GM23248 (cell line): ENCODE results near the gene LRRN2. TPM values are rescaled to one million over a fixed set of nuclear protein-coding genes. Genes with fewer than 3 reads are reported as not detected.

ENCODE experiments used
- DNase-seq: peaks from one replicate; pipeline ENCODE4 v3.0.0-alpha.2; 2015
- H2AFZ ChIP-seq: fragments of 200-600 bp; sonication (generic); 2 replicates; pipeline ENCODE4 v1.6.1; 2016; ENCODE audit warnings: antibody characterized with exemption
- H3F3A ChIP-seq: fragments of 200-600 bp; sonication (generic); 2 replicates; pipeline ENCODE4 v1.6.1; 2016; ENCODE audit warnings: mild to moderate bottlenecking, antibody characterized with exemption, mixed run types; ENCODE audit not compliant: insufficient read depth
- H3K27ac ChIP-seq: fragments of 200-600 bp; sonication (generic); 2 replicates; pipeline ENCODE4 v1.5.1; 2016; ENCODE audit warnings: mild to moderate bottlenecking
- H3K27me3 ChIP-seq: fragments of 200-600 bp; sonication (generic); replicated peaks from 2 replicates; pipeline ENCODE4 v1.6.1; 2016; ENCODE audit warnings: mild to moderate bottlenecking; ENCODE audit not compliant: insufficient read depth
- H3K36me3 ChIP-seq: fragments of 200-600 bp; sonication (generic); 2 replicates; pipeline ENCODE4 v1.6.1; 2016; ENCODE audit warnings: low read depth, mild to moderate bottlenecking
- H3K4me1 ChIP-seq: fragments of 200-600 bp; sonication (generic); 2 replicates; pipeline ENCODE4 v1.6.1; 2016; ENCODE audit warnings: mild to moderate bottlenecking; ENCODE audit not compliant: insufficient read depth
- H3K4me2 ChIP-seq: fragments of 200-600 bp; sonication (generic); one replicate; pipeline ENCODE4 v1.6.1; 2016; ENCODE audit warnings: mild to moderate bottlenecking; ENCODE audit not compliant: unreplicated experiment
- H3K4me3 ChIP-seq: fragments of 200-600 bp; sonication (generic); 2 replicates; pipeline ENCODE4 v1.5.1; 2016; ENCODE audit warnings: mild to moderate bottlenecking
- H3K79me2 ChIP-seq: fragments of 200-600 bp; sonication (generic); 2 replicates; pipeline ENCODE4 v1.6.1; 2016; ENCODE audit warnings: mild to moderate bottlenecking; ENCODE audit not compliant: insufficient read depth
- H3K9ac ChIP-seq: fragments of 200-600 bp; sonication (generic); 2 replicates; pipeline ENCODE4 v1.6.1; 2016; ENCODE audit warnings: mild to moderate bottlenecking
- H3K9me2 ChIP-seq: fragments of 200-600 bp; sonication (generic); 2 replicates; pipeline ENCODE4 v1.6.1; 2016; ENCODE audit warnings: mixed run types, mild to moderate bottlenecking, moderate library complexity; ENCODE audit not compliant: insufficient read depth
- H3K9me3 ChIP-seq: fragments of 200-600 bp; sonication (generic); one replicate; pipeline ENCODE4 v1.6.1; 2017; ENCODE audit warnings: low read depth
- H4K20me1 ChIP-seq: fragments of 200-600 bp; sonication (generic); 2 replicates; pipeline ENCODE4 v1.6.0; 2016; ENCODE audit not compliant: insufficient read depth
- EZH2 ChIP-seq: fragments of 200-600 bp; sonication (generic); IDR thresholded peaks from 2 replicates; pipeline ENCODE4 v1.6.1; 2018; ENCODE audit warnings: antibody characterized with exemption, mild to moderate bottlenecking; ENCODE audit not compliant: insufficient read depth, poor library complexity, severe bottlenecking
- EZH2phosphoT487 ChIP-seq: fragments of 200-600 bp; sonication (generic); IDR thresholded peaks from 2 replicates; pipeline ENCODE4 v1.6.1; 2018; ENCODE audit warnings: antibody characterized with exemption, moderate library complexity, mild to moderate bottlenecking, low read depth; ENCODE audit not compliant: insufficient read depth
- WGBS, 2 experiments: methylation state at CpG; one replicate each; pipeline ENCODE4 v1.1.6; 2015 to 2017; ENCODE audit warnings: low lambda C conversion rate in 2 of 2, low coverage in 1 of 2; ENCODE audit errors: missing lambda C conversion rate in 2 of 2; 5-methylcytosine and 5-hydroxymethylcytosine counted together
- in situ Hi-C: fragments of 300-500 bp; cut with MboI; formaldehyde crosslinking; loops from 2 replicates; pipeline ENCODE4 v1.15.0; 2020
- polyA plus RNA-seq: library from polyadenylated mRNA; unstranded; fragments of >200 nt; fragmentation: Nextera tagmentation; extraction: Ambion mirVana; gene quantifications from 2 replicates; pipeline ENCODE4 v1.2.1, GENCODE V29; 2016
- total RNA-seq: library from RNA; depleted of rRNA; stranded (reverse); fragments of >200 nt; shearing (Covaris generic); gene quantifications from 2 replicates; pipeline ENCODE4 v1.2.3, GENCODE V29; 2014

The LRRN2 gene
- total and polyA plus RNA-seq, 2 experiments from 2014 or later: 0.22 TPM; not detected in 1

GRCh38 chr1:204672482-204673121, 12.9 kb downstream of the LRRN2 start:
- Histone ChIP-seq H3K27ac (no peak overlapping the region), H2AFZ (no peak overlapping the region), H3K4me2 (no peak overlapping the region), H3K4me3 (no peak overlapping the region), H3K9me3 (no peaks in the 10 kb centered on the region), H3K27me3 (peaks cover 36% of the 10 kb centered on the region), H3K9me2 (no peaks in the 10 kb centered on the region), H3K36me3 (no peaks in the 10 kb centered on the region), H4K20me1 (no peaks in the 10 kb centered on the region), H3K9ac (no peak overlapping the region), H3K79me2 (no peaks in the 10 kb centered on the region), H3K4me1 (peaks cover 11% of the 10 kb centered on the region), H3F3A (peaks cover 13% of the 10 kb centered on the region)
- TF ChIP-seq EZH2: no peak
- TF ChIP-seq EZH2phosphoT487: no peak
- 57 to 65% methylated on average over 10 of the region's 10 CpGs for WGBS, 2 experiments
- in situ Hi-C loops: no loop called here
- DNase-seq: no peak

GRCh38 chr1:204672069-204672468, 13.5 kb downstream of the LRRN2 start:
- H3K9ac ChIP-seq: no peak overlapping the region

GRCh38 chr1:204670152-204670927, 15.2 kb downstream of the LRRN2 start:
- in situ Hi-C loops: no loop called here
- H3K27ac ChIP-seq: no peak overlapping the region
- 29% methylated on average over 10 of the region's 10 CpGs for WGBS, 2 experiments
- H3K79me2 ChIP-seq: no peaks in the 10 kb centered on the region
- no peak overlapping the region for H3K9ac ChIP-seq
- no peak overlapping the region for H3K4me3 ChIP-seq
- H3K36me3 ChIP-seq: no peaks in the 10 kb centered on the region
- H3K9me3 ChIP-seq: no peaks in the 10 kb centered on the region
- DNase-seq: peak; percentile 82
- peaks cover 24% of the 10 kb centered on the region for H3K27me3 ChIP-seq
- peaks cover 11% of the 10 kb centered on the region for H3K4me1 ChIP-seq
- no peak overlapping the region for H2AFZ ChIP-seq
- no peaks in the 10 kb centered on the region for H3K9me2 ChIP-seq
- peak overlapping the region; percentile 56 for H3K4me2 ChIP-seq
- no peaks in the 10 kb centered on the region for H4K20me1 ChIP-seq
- TF ChIP-seq EZH2 (no peak), EZH2phosphoT487 (no peak)
- peaks cover 13% of the 10 kb centered on the region for H3F3A ChIP-seq

More at GRCh38 chr1:204672069-204672468, 13.5 kb downstream of the LRRN2 start:
- Histone ChIP-seq H2AFZ (no peak overlapping the region), H3K9me2 (no peaks in the 10 kb centered on the region), H3K79me2 (no peaks in the 10 kb centered on the region), H3K4me3 (no peak overlapping the region), H3K4me2 (no peak overlapping the region), H3F3A (peaks cover 13% of the 10 kb centered on the region), H3K9me3 (no peaks in the 10 kb centered on the region), H4K20me1 (no peaks in the 10 kb centered on the region), H3K4me1 (peaks cover 11% of the 10 kb centered on the region), H3K27me3 (peaks cover 31% of the 10 kb centered on the region), H3K36me3 (no peaks in the 10 kb centered on the region), H3K27ac (no peak overlapping the region)
- no peak for DNase-seq
- in situ Hi-C loops: no loop called here
- WGBS, 2 experiments: 90 to 95% methylated on average over 6 of the region's 6 CpGs
- TF ChIP-seq EZH2 (no peak), EZH2phosphoT487 (no peak)

- Histone ChIP-seq H3K4me2 (no peak overlapping the region), H2AFZ (no peak overlapping the region), H3K9me3 (no peaks in the 10 kb centered on the region), H3K36me3 (no peaks in the 10 kb centered on the region), H3K9me2 (no peaks in the 10 kb centered on the region), H3F3A (peaks cover 13% of the 10 kb centered on the region), H3K4me3 (no peak overlapping the region), H3K79me2 (no peaks in the 10 kb centered on the region), H3K4me1 (peaks cover 11% of the 10 kb centered on the region), H3K27ac (no peak overlapping the region), H3K27me3 (peaks cover 29% of the 10 kb centered on the region), H3K9ac (no peak overlapping the region), H4K20me1 (no peaks in the 10 kb centered on the region)
- TF ChIP-seq EZH2phosphoT487 (no peak), EZH2 (no peak)
- 0% methylated on average over 1 of the region's 1 CpG for WGBS, 2 experiments
- in situ Hi-C loops: no loop called here
- no peak for DNase-seq
Observed at GRCh38 chr1:204669579-204669978, 16.0 kb downstream of the LRRN2 start.
